Lower leg skin (tissue), 4 donors: ENCODE results near the gene NHLRC2. TPM values are rescaled to one million over a fixed set of nuclear protein-coding genes. Genes with fewer than 3 reads are reported as not detected.

Source experiments
- DNase-seq, 2 donors: peaks; one replicate each; pipeline ENCODE4 v3.0.0-alpha.2; 2019; ENCODE audit warnings: low spot score in 2 of 2
- H3K4me3 ChIP-seq: fragments of 200-600 bp; sonication (generic); 2 replicates; pipeline ENCODE4 v1.5.1; 2017; ENCODE audit warnings: mild to moderate bottlenecking, low read depth; ENCODE audit not compliant: poor library complexity, severe bottlenecking
- POLR2A ChIP-seq, 2 donors: fragments of 450-650 bp; IDR thresholded peaks; one replicate each; pipeline ENCODE4 v1.6.1; 2016 to 2017; ENCODE audit warnings: antibody characterized with exemption in 2 of 2, mild to moderate bottlenecking in 1 of 2, moderate library complexity in 1 of 2
- WGBS, 2 donors: methylation state at CpG; one replicate each; pipeline ENCODE4 v1.1.5; 2018; 5-methylcytosine and 5-hydroxymethylcytosine counted together
- intact Hi-C: fragments of 100-400 bp; cut with DNase I; formaldehyde crosslinking; loops from one replicate; pipeline ENCODE4 v1.15.0; 2023; ENCODE audit warnings: low total_unique reads
- total RNA-seq, 4 donors: library from RNA; depleted of rRNA; stranded (reverse); fragments of >200 nt; gene quantifications; one replicate each; pipeline ENCODE4 v1.1.0, GENCODE V29; 2016
- TF ChIP-seq, protein P1 (sequence below), 3 donors: fragments of 450-650 bp; IDR thresholded peaks; one replicate each; pipeline ENCODE4 v1.5.1; 2016; ENCODE audit warnings: antibody characterized with exemption in 3 of 3, mild to moderate bottlenecking in 3 of 3, moderate library complexity in 2 of 3

Gene NHLRC2
- total RNA-seq, 4 donors from 2014 or later = 18.9 to 71.2 (median 48.0) TPM

DNA sequence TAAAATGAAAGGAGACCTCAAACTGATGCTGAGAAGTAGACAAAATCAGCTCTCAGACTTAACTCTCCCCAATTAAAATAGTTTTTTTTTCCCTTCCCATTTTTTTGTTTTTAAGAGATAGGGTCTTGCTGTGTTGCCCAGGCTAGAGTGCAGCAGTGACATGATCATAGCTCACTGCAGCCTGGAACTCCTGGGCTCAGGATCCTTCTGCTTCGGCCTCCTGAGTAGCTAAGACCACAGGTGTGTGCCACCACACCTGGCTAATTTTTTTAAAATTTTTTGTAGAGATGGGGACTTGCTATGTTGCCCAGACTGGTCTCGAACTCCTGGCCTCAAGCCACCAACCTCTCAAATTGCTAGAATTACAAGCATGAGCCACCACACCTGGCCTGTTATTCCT, 61.1 kb downstream of the NHLRC2 start:
- TF ChIP-seq, protein P1, sequence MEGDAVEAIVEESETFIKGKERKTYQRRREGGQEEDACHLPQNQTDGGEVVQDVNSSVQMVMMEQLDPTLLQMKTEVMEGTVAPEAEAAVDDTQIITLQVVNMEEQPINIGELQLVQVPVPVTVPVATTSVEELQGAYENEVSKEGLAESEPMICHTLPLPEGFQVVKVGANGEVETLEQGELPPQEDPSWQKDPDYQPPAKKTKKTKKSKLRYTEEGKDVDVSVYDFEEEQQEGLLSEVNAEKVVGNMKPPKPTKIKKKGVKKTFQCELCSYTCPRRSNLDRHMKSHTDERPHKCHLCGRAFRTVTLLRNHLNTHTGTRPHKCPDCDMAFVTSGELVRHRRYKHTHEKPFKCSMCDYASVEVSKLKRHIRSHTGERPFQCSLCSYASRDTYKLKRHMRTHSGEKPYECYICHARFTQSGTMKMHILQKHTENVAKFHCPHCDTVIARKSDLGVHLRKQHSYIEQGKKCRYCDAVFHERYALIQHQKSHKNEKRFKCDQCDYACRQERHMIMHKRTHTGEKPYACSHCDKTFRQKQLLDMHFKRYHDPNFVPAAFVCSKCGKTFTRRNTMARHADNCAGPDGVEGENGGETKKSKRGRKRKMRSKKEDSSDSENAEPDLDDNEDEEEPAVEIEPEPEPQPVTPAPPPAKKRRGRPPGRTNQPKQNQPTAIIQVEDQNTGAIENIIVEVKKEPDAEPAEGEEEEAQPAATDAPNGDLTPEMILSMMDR (IDR thresholded peaks at IDR 0.05) = no peak

GRCh38 chr10:113916053-113916452, 61.6 kb downstream of the NHLRC2 start:
- H3K4me3 ChIP-seq = no peak overlapping the region
- TF ChIP-seq, protein P1 (IDR thresholded peaks at IDR 0.05) = no peak
- no peak for TF ChIP-seq POLR2A (IDR thresholded peaks at IDR 0.05)
- 93 to 94% methylated on average over 2 of the region's 2 CpGs for WGBS, 2 donors
- no peak for DNase-seq
- intact Hi-C loops = no loop called here

More for the DNA sequence above, 61.1 kb downstream of the NHLRC2 start:
- intact Hi-C loops = no loop called here
- H3K4me3 ChIP-seq = no peak overlapping the region
- DNase-seq = no peak
- 91 to 92% methylated on average over 2 of the region's 2 CpGs for WGBS, 2 donors

DNA sequence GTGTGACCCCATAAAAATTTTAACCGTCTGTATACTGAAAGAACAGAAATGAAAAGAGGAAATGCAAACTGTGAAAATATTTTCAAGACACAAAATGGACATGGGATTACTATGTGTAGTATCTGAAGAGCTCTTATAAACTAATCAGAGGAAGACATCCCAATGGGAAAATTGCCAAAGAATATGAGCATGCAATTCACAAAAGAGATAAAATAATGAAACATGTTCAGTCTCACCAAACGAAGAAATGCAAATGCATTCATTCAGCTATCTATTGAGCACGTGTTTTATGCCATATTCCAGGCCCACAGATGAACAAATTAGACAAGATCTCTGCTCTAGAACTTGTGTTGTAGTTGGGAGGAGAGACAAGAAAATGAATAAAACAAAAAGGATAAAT, 63.2 kb downstream of the NHLRC2 start:
- 87 to 88% methylated on average over 3 of the region's 3 CpGs for WGBS, 2 donors
- no peak overlapping the region for H3K4me3 ChIP-seq
- intact Hi-C loops = no loop called here
- DNase-seq = no peak
- no peak for TF ChIP-seq POLR2A (IDR thresholded peaks at IDR 0.05)
- TF ChIP-seq, protein P1 (IDR thresholded peaks at IDR 0.05) = no peak

- WGBS, 2 donors = 57 to 60% methylated on average over 3 of the region's 3 CpGs
- DNase-seq = no peak
Measured at GRCh38 chr10:113920114-113920513, 65.7 kb downstream of the NHLRC2 start.

GRCh38 chr10:113920875-113921274, 66.4 kb downstream of the NHLRC2 start:
- WGBS, 2 donors = 27 to 28% methylated on average over 3 of the region's 3 CpGs
- no peak for DNase-seq
- intact Hi-C loops = no loop called here
- no peak for TF ChIP-seq POLR2A (IDR thresholded peaks at IDR 0.05)
- TF ChIP-seq, protein P1 (IDR thresholded peaks at IDR 0.05) = no peak
- H3K4me3 ChIP-seq = no peak overlapping the region

More at GRCh38 chr10:113920114-113920513, 65.7 kb downstream of the NHLRC2 start:
- no peak overlapping the region for H3K4me3 ChIP-seq
- TF ChIP-seq POLR2A (IDR thresholded peaks at IDR 0.05) = no peak
- TF ChIP-seq, protein P1 (IDR thresholded peaks at IDR 0.05) = no peak
- intact Hi-C loops = no loop called here
